Measurements from ENCODE around the gene XRCC4. TPM values are rescaled to one million over a fixed set of nuclear protein-coding genes. Genes with fewer than 3 reads are reported as not detected.
A peak's percentile ranks its signal among the peaks of the same experiment; 100 is the strongest.

XRCC4 gene
- total and polyA plus RNA-seq, 9 of the 15 experiments (the other 6 are each of a cell fraction or from before 2014, with no cell fraction given) = 13.6 to 61.6 (median 22.4) TPM

GRCh38 chr5:83360573-83360972 is 283.2 kb downstream of the XRCC4 start (continued):
- TF ChIP-seq, protein P1, sequence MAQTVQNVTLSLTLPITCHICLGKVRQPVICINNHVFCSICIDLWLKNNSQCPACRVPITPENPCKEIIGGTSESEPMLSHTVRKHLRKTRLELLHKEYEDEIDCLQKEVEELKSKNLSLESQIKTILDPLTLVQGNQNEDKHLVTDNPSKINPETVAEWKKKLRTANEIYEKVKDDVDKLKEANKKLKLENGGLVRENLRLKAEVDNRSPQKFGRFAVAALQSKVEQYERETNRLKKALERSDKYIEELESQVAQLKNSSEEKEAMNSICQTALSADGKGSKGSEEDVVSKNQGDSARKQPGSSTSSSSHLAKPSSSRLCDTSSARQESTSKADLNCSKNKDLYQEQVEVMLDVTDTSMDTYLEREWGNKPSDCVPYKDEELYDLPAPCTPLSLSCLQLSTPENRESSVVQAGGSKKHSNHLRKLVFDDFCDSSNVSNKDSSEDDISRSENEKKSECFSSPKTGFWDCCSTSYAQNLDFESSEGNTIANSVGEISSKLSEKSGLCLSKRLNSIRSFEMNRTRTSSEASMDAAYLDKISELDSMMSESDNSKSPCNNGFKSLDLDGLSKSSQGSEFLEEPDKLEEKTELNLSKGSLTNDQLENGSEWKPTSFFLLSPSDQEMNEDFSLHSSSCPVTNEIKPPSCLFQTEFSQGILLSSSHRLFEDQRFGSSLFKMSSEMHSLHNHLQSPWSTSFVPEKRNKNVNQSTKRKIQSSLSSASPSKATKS (CRISPR knock-in tag; IDR thresholded peaks at IDR 0.05) = no peak
- TF ChIP-seq ZSCAN29 (IDR thresholded peaks at IDR 0.05) (no peak), PHTF2 (CRISPR knock-in tag; IDR thresholded peaks at IDR 0.05) (no peak), GATAD2B (IDR thresholded peaks at IDR 0.05; ENCODE audit: borderline replicate concordance) (no peak), JUND (IDR thresholded peaks at IDR 0.05; ENCODE audit: borderline replicate concordance, low read depth, low read length) (peak; percentile 87), JUND (tag; IDR thresholded peaks at IDR 0.05; ENCODE audit: borderline replicate concordance, low read depth, low read length) (peak; percentile 86; the same call in 2 of the 3 replicates), EP300 (IDR thresholded peaks at IDR 0.05; ENCODE audit: low read length) (peak; percentile 49), FOSL1 (tag; conservative IDR thresholded peaks at IDR 0.05) (peak; percentile 90), NRF1 (conservative IDR thresholded peaks at IDR 0.05 in 1 of 2, IDR thresholded peaks at IDR 0.05 in 1 of 2) (no peak), ZNF644 (tag; IDR thresholded peaks at IDR 0.05; ENCODE audit: low read depth) (no peak), MITF (IDR thresholded peaks at IDR 0.05) (peak; percentile 93), HIVEP1 (CRISPR knock-in tag; IDR thresholded peaks at IDR 0.05) (no peak), HMG20B (CRISPR knock-in tag; IDR thresholded peaks at IDR 0.05) (no peak), GTF2E2 (tag; IDR thresholded peaks at IDR 0.05) (no peak), KLF13 (tag; IDR thresholded peaks at IDR 0.05; ENCODE audit: borderline replicate concordance, low read depth) (peak; percentile 92), FOXJ3 (CRISPR knock-in tag; IDR thresholded peaks at IDR 0.05) (no peak), DACH1 (IDR thresholded peaks at IDR 0.05; ENCODE audit: partially characterized antibody) (peak; percentile 88), SRSF9 (IDR thresholded peaks at IDR 0.05; ENCODE audit: borderline replicate concordance, low read depth, low read length) (no peak), CBFA2T3 (IDR thresholded peaks at IDR 0.05) (peak; percentile 31; the same call in 1 of the 2 replicates)
- TF ChIP-seq, protein P2, sequence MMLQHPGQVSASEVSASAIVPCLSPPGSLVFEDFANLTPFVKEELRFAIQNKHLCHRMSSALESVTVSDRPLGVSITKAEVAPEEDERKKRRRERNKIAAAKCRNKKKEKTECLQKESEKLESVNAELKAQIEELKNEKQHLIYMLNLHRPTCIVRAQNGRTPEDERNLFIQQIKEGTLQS (IDR thresholded peaks at IDR 0.05) = peak; percentile 68; the same call in 1 of the 2 replicates
- TF ChIP-seq, protein P2 (CRISPR knock-in tag; conservative IDR thresholded peaks at IDR 0.05) = 0 out of 2 replicates have a peak, but pooled peaks have one; percentile 47
- TF ChIP-seq, protein P3, sequence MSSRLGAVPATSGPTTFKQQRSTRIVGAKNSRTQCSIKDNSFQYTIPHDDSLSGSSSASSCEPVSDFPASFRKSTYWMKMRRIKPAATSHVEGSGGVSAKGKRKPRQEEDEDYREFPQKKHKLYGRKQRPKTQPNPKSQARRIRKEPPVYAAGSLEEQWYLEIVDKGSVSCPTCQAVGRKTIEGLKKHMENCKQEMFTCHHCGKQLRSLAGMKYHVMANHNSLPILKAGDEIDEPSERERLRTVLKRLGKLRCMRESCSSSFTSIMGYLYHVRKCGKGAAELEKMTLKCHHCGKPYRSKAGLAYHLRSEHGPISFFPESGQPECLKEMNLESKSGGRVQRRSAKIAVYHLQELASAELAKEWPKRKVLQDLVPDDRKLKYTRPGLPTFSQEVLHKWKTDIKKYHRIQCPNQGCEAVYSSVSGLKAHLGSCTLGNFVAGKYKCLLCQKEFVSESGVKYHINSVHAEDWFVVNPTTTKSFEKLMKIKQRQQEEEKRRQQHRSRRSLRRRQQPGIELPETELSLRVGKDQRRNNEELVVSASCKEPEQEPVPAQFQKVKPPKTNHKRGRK (tag; IDR thresholded peaks at IDR 0.05) = no peak
- TF ChIP-seq, protein P4, sequence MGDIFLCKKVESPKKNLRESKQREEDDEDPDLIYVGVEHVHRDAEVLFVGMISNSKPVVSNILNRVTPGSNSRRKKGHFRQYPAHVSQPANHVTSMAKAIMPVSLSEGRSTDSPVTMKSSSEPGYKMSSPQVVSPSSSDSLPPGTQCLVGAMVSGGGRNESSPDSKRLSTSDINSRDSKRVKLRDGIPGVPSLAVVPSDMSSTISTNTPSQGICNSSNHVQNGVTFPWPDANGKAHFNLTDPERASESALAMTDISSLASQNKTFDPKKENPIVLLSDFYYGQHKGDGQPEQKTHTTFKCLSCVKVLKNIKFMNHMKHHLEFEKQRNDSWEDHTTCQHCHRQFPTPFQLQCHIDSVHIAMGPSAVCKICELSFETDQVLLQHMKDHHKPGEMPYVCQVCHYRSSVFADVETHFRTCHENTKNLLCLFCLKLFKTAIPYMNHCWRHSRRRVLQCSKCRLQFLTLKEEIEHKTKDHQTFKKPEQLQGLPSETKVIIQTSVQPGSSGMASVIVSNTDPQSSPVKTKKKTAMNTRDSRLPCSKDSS (IDR thresholded peaks at IDR 0.05; ENCODE audit: low read depth, partially characterized antibody) = no peak
